HepG2 (cell line): ENCODE results near the gene TMEFF2.

Source experiments
- CTCF ChIP-seq: sonication (generic); formaldehyde crosslinking; IDR thresholded peaks from 2 replicates; pipeline ENCODE4 v1.5.0; 2020; ENCODE audit warnings: mild to moderate bottlenecking, missing genetic modification reagents, moderate library complexity
- EP300 ChIP-seq, 3 experiments: sonication (generic) in 1 of 3; formaldehyde crosslinking in 1 of 3; IDR thresholded peaks; 2 replicates each; pipeline versions ENCODE4 v1.5.1 to v1.6.1; 2011 to 2020; ENCODE audit warnings: low read depth in 2 of 3, low read length in 2 of 3, borderline replicate concordance in 1 of 3, improper control_type of control experiment in 1 of 3, mild to moderate bottlenecking in 1 of 3, missing genetic modification reagents in 1 of 3, moderate library complexity in 1 of 3
- EZH2 ChIP-seq: conservative IDR thresholded peaks from 2 replicates; pipeline ENCODE4 v1.6.1; 2012; ENCODE audit warnings: mild to moderate bottlenecking, low read depth, low read length, moderate library complexity
- GABPA ChIP-seq, 2 experiments: IDR thresholded peaks; 2 replicates each; pipeline ENCODE4 v1.6.1; 2011 to 2016; ENCODE audit warnings: low read depth in 2 of 2, low read length in 1 of 2, missing biosample characterization in 1 of 2, missing genetic modification characterization in 1 of 2
- HDAC6 ChIP-seq: fragments of 200-600 bp; sonication (generic); IDR thresholded peaks from 2 replicates; pipeline ENCODE4 v1.7.0; 2017; ENCODE audit warnings: mild to moderate bottlenecking, antibody characterized with exemption, low read length, low read depth
- HMG20A ChIP-seq: IDR thresholded peaks from 2 replicates; pipeline ENCODE4 v1.6.1; 2016; ENCODE audit warnings: borderline replicate concordance
- NR2C2 ChIP-seq: sonication (generic); formaldehyde crosslinking; IDR thresholded peaks from 2 replicates; pipeline ENCODE4 v1.4.0; 2020; ENCODE audit warnings: missing genetic modification reagents, mild to moderate bottlenecking, moderate library complexity, borderline replicate concordance
- NR3C1 ChIP-seq: sonication (generic); formaldehyde crosslinking; IDR thresholded peaks from 2 replicates; pipeline ENCODE4 v1.4.0; 2020; ENCODE audit warnings: missing genetic modification reagents
- POLR2A ChIP-seq, 2 experiments: IDR thresholded peaks; 2 replicates each; pipeline ENCODE4 v1.6.1; 2011; ENCODE audit warnings: low read depth in 2 of 2, low read length in 2 of 2, mild to moderate bottlenecking in 1 of 2, moderate library complexity in 1 of 2; ENCODE audit not compliant: insufficient read depth in 1 of 2
- TBL1XR1 ChIP-seq: fragments of 150-350 bp; IDR thresholded peaks from 2 replicates; pipeline ENCODE4 v1.6.1; 2014; ENCODE audit warnings: borderline replicate concordance, low read length; ENCODE audit not compliant: partially characterized antibody
- ZBTB20 ChIP-seq: sonication (generic); formaldehyde crosslinking; IDR thresholded peaks from 2 replicates; pipeline ENCODE4 v1.8.1; 2023; ENCODE audit warnings: missing genetic modification reagents, low read depth, mild to moderate bottlenecking, borderline replicate concordance
- ZBTB34 ChIP-seq: sonication (generic); formaldehyde crosslinking; IDR thresholded peaks from 2 replicates; pipeline ENCODE4 v1.8.0; 2022; ENCODE audit warnings: mild to moderate bottlenecking, missing genetic modification reagents
- ZNF629 ChIP-seq: sonication (generic); formaldehyde crosslinking; conservative IDR thresholded peaks from 2 replicates; pipeline ENCODE4 v1.5.0; 2020; ENCODE audit warnings: missing genetic modification reagents
- ZNF891 ChIP-seq: sonication (generic); formaldehyde crosslinking; IDR thresholded peaks from 2 replicates; pipeline ENCODE4 v1.5.0; 2020; ENCODE audit warnings: mild to moderate bottlenecking, missing genetic modification reagents

GRCh38 chr2:192122141-192122540, 72.6 kb downstream of the TMEFF2 start:
- TF ChIP-seq GABPA (IDR thresholded peaks at IDR 0.05; ENCODE audit: low read depth, low read length) (no peak), GABPA (CRISPR knock-in tag; IDR thresholded peaks at IDR 0.05; ENCODE audit: low read depth) (no peak), CTCF (CRISPR knock-in tag) (no peak), EP300 (IDR thresholded peaks at IDR 0.05; ENCODE audit: low read depth in 2 of 2, low read length in 2 of 2) (no peak), EP300 (CRISPR knock-in tag; IDR thresholded peaks at IDR 0.05; ENCODE audit: borderline replicate concordance) (no peak), HMG20A (CRISPR knock-in tag) (no peak), ZBTB20 (no peak), HDAC6 (no peak), ZNF629 (CRISPR knock-in tag) (no peak), TBL1XR1 (no peak), POLR2A (IDR thresholded peaks at IDR 0.05; ENCODE audit: insufficient read depth in 1 of 2, low read depth in 2 of 2, low read length in 2 of 2) (no peak), NR2C2 (CRISPR knock-in tag) (no peak), EZH2 (no peak), NR3C1 (CRISPR knock-in tag) (no peak), ZBTB34 (CRISPR knock-in tag) (no peak), ZNF891 (CRISPR knock-in tag) (no peak)
